Neural cell (in vitro differentiated cells): ENCODE measurements around the gene DENND4B.

Experiments used
- CTCF ChIP-seq: fragments of 450-650 bp; IDR thresholded peaks from 2 replicates; pipeline ENCODE4 v1.5.1; 2014; ENCODE audit warnings: antibody characterized with exemption, mild to moderate bottlenecking, moderate library complexity; ENCODE audit not compliant: poor library complexity, severe bottlenecking
- EZH2 ChIP-seq: fragments of 200-600, 300-800 bp; shearing (Covaris generic), sonication (generic); IDR thresholded peaks from 2 replicates; pipeline ENCODE4 v1.6.1; 2014; ENCODE audit warnings: antibody characterized with exemption, low read length, borderline replicate concordance, mild to moderate bottlenecking; ENCODE audit not compliant: insufficient read depth, poor library complexity, severe bottlenecking
- MXI1 ChIP-seq: fragments of 450-650 bp; conservative IDR thresholded peaks from 2 replicates; pipeline ENCODE4 v1.6.1; 2014; ENCODE audit warnings: antibody characterized with exemption, mild to moderate bottlenecking; ENCODE audit not compliant: poor library complexity, severe bottlenecking
- REST ChIP-seq: IDR thresholded peaks from 2 replicates; pipeline ENCODE4 v1.6.1; 2012; ENCODE audit warnings: borderline replicate concordance
- TAF1 ChIP-seq: IDR thresholded peaks from 2 replicates; pipeline ENCODE4 v1.6.1; 2012; ENCODE audit warnings: low read depth

GRCh38 chr1:153960206-153960605, 13.7 kb upstream of the DENND4B start:
- no peak for TF ChIP-seq CTCF
- TF ChIP-seq TAF1 = no peak
- TF ChIP-seq MXI1 = no peak
- no peak for TF ChIP-seq EZH2
- TF ChIP-seq REST = no peak
